ENCODE data around the gene RBBP9.

- TF ChIP-seq POLR2AphosphoS5 (IDR thresholded peaks at IDR 0.05; ENCODE audit: low read depth, low read length): no peak
- no peak for TF ChIP-seq CTCF (IDR thresholded peaks at IDR 0.05)
Observed at GRCh38 chr20:18537651-18538050, 40.6 kb upstream of the RBBP9 start.
